GM18517 (cell line): ENCODE data around the gene ADAM22.
A peak's percentile ranks its signal among the peaks of the same experiment; 100 is the strongest.

Source experiments
- ATAC-seq: cut with Tn5 transposase; IDR thresholded peaks from one replicate; pipeline ENCODE4 v1.9.1; 2021; ENCODE audit warnings: mild to moderate bottlenecking, moderate library complexity; ENCODE audit not compliant: unreplicated experiment

The ADAM22 gene

DNA sequence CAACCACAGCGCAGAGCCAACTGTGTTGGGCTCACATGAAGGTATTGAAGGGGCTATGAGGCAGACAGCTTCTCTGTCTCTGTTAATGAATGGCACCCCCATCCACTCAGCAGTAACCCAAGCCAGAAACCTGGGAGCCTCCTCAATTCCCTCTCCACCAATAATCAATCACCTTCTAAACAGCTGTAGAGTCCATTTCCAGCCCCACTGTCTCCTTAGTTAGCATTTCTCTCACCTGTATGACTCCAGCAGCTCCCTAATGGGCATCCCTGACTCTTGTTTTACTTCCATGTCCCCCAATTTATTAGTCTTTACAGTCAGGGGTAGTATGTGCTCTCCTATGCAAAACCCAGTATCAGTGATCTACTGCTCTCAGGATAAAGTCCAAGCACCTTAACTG, 278.9 kb downstream of the ADAM22 start:
- ATAC-seq: no peak

DNA sequence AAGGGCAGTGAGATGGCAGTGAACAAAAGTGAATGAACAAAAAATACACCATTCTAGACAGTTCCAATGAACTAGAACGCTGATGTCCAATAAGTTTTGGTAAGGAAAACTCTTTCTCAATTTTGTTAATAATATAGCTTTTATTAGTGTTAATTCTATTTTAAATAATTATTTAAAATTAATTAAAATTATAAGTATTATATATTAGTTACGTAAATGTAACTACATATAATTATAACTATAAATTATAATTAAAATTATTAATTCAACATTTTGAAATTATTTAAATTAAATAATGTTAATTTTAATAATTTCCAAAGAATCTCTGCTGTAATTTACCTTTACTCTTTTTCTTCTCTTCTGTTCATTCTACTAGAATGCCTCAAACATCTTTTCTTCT, 280.4 kb downstream of the ADAM22 start:
- no peak for ATAC-seq

DNA sequence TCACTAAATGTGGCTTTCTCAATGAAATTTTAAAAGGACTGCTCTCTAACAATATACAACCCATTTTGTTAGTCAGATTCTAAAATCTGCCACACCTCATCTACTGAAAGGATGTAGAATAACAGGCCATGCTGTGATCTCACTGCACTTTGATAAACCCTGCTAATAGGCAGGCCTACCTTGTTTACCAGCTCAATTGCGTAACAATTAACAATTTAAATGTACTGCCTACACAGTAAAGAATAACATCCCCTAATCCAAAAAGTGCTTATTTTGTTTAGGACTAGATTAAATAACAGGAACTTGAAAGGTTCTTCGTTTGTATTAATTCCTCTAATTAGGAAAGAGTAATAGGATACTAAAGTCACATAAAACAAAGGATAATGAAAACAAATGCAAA, 281.2 kb downstream of the ADAM22 start:
- no peak for ATAC-seq

DNA sequence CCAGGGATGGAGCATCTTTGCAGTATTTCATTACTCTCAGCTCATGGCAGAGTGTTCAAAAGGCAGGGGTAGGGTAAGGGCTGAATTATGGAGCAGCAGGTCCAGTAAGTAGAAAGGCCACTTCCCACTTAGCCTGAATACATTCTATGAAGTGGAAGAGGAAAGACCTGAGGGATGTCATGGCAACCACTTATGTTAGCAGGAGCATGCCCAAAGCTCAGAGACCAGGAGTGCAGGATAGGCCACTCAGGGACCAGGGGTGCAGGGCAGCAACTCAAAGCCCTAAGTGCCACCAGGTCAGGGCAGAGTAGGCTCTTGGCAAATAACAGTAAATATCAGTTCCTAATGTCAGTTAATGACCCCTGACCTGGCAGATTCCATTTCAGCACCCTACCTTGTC, 282.2 kb downstream of the ADAM22 start:
- no peak for ATAC-seq

DNA sequence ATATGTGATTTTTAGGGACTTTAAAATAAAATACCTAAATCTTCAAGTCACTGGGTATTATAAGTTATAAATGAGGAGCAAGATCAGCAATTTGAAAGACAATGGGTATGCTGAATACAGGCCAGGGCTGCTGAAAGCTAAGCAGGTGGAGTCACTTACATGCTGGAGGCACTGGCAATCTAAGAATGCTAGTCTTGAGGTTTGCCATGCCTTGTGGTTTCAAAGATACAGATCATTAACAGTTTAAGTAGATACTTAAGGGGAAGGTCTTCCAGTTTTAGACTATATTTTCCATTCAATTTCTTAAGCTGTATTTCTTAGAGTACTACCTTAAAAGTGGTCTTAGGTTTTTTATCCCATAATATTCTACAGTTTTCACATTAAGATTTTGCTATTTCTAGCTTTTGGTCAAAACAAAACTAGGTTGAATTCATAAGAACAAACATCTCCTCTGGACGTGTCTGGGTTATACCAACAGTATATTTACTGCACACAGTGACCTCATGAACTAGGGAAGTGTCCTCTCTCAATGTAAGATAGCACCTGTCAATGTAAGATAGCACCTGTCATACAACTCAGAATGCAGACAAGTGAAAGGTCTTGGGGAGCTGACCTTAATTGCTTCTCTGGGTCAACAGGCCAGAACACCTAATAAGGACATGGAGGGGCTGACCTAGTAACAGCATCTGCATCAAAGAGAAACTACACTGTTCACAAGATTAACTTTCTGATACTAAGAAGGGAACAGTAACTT, 283.8 kb downstream of the ADAM22 start:
- peak; percentile 88 for ATAC-seq

DNA sequence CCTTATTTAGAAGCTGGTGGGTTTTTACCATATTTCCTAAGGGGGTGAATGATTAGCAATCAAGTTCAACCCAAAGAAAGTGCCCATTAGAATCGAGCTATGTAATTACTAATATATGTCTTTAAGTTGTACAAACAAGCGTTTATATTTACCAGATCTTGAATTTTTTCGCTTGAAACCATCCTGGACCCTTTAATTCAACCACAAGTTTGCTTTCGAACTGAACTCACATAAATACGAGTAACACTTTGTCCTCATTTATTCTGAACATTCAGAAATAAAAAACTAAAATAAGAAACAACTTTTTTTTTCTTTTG, 284.3 kb downstream of the ADAM22 start:
- no peak for ATAC-seq

DNA sequence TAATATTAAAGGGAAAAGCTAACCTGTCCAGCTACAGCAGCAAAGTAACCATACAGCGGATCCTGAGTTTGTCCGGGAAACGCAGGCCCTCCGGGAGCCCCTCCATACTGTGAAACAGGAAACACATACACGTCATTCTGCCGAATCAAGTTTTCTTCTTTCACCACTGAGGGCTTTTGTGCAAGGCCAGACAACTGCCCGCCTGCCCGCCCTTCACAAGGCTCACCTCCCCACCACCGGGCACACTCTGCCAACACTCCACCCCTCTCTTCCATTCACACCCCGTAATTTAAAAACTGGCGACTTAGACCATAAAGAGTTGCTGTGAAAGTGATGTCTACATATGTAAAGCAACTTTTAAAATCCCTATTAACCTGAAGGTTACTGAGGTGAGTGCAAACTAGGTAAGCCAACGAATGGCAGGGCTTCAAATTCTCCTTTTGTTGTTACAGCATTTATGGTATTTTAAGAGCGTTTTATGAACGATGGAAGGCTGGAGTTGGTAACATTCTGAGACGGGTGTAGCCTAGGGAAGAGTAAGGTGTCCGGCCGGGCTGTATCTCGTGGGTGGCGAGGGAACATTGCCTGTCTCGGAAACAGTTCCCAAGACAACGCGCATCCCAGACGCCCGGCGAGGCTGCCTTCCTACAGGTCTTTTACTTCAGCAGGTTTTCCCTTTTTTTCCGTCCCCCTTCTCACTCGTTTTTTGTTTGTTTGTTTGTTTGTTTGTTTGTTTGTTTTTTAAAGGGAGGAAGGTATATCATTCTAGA, 285.0 kb downstream of the ADAM22 start:
- peak; percentile 25 for ATAC-seq

DNA sequence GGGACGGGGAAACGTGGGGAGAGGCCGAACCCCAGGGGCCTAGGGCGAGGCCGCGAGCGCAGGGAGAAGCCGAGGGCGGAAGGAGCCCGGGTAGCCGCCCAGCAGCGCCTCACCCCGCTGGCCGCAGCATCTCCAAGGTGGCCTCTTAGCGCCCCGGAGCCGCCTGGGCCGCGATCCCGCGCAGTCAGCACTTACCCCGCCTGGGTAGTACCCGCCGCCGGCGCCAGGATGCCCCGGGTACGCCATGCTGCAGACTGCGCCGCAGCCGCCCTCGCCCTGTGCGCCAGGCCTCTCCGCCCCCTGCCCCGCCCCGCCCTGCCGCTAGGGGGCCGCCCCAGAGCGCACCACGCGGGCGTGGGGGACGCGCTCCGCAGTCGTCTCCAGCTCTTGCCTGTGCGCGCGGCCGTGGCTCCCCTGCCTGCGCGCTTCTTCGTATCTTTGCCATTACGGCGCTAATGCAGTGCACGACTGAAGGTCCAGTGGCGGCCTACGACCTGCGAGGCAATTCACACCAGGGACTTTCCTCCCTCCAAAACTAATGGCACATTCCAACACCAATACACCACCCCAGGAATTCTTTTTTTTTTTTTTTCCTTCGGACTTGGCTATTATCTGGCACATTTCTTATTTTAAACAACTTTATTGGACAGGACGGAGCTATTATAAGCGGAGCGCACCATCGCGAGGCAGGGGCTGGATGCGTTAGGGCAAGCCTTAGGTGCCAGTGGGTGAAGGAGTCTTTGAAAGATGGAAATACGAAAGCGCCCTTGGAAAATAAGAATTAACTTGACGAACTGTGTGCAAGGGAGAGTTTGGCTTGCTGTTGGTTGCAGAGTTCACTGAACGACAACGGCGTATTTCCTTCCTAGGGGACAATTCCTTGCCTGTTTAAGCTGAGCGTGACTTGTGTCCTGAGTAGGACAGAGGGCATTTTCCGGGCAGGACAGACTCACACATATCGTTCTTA, 286.0 kb downstream of the ADAM22 start, which contains the start of gene SRI:
SRI (minus strand) TSS at position 258 of the 967 bp plus-strand sequence; CDS start at position 246, 12 bp downstream.
- peak; percentile 44 for ATAC-seq

DNA sequence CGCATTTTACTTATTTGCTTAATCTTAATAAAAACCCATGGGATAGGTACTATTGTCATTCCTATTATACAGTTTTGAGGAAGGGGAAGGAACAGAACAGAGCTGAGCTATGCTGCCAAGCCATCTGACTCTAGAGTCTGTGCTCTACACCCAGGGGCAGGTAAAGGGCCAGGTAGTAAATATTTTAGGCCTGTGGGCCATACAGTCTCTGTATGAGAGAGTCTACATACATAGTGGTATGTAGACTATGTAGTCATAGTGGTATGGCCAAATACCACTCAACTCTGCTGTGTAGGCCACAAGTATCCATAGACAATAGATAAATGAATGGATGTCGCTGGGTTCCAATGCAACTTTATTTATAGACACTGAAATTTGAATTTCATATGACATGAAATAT, 289.2 kb downstream of the ADAM22 start:
- no peak for ATAC-seq

DNA sequence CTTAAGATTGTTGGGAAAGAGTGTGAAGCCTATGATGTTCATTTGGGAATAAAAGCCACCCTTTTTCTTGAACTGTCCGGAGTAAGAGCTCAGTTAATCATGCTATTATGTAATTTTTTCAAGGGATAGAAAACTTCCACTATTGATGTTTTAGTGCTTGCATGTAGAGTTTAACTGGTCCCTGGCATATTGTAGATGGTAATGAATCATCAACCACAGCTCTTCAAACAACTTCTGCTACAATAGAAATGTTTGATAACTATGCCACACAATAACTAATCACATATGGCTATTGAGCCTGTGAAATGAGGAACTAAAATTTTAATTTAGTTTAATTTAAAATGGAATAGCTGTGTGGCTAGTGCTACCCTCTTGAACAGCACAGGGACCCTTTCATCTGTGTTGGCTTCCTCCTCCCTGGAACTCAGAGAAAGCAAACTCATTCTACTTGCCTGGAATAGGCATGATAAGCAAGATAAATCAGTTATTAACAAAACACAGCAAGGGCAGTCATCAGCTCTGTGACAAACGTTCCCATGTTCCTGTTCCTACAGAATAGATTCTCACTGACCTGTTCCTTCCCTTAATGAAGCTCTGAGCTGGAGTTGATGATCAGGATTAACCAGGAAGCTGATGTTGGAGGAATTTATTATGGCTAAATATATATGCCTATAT, 290.7 kb downstream of the ADAM22 start:
- no peak for ATAC-seq

DNA sequence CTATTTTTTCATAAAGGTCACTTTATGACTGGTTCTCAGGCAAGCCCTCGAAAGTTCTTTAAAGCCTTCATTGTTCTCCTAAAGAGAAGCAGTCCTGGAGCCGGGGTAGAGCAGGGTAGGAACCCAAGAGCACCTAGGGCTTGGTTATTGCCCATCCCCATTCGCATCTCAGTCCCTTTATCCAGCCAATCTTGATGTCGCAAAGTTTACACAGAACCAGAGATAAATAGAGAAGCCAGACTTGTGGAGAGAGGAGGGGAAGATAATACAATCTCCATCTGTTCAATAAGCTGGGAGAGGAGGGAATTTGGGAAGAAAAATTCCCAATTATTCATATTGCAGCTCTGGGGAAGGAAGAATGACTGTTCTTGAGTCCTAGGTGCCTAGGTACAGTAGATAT, 292.1 kb downstream of the ADAM22 start:
- ATAC-seq: no peak

DNA sequence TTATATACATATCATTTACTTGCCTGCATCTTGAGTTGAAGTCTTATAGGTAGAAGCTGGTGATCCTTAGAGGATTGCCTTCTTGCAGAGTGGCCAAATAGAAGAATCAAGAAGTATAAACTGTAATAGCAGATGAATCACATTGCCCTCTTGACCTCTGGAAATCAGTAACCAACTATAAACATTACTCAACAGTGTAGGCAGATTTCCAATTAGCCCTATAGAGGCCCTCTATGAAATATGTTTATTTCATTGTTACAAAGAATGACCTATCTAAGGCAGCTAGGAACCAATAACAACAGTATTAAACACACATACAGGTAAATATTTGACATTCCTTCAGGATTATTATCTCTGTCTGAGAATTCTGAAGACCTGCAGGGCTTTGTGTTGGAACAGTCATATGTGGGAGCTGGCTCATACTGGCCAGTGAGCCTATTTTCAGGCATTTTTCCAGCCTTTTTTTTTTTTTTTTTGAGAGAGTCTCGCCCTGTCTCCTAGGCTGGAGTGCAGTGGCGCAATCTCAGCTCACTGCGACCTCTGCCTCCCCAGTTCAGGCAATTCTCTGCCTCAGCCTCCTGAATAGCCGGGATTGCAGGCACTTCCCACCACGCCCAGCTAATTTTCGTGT, 292.9 kb downstream of the ADAM22 start:
- ATAC-seq: no peak

DNA sequence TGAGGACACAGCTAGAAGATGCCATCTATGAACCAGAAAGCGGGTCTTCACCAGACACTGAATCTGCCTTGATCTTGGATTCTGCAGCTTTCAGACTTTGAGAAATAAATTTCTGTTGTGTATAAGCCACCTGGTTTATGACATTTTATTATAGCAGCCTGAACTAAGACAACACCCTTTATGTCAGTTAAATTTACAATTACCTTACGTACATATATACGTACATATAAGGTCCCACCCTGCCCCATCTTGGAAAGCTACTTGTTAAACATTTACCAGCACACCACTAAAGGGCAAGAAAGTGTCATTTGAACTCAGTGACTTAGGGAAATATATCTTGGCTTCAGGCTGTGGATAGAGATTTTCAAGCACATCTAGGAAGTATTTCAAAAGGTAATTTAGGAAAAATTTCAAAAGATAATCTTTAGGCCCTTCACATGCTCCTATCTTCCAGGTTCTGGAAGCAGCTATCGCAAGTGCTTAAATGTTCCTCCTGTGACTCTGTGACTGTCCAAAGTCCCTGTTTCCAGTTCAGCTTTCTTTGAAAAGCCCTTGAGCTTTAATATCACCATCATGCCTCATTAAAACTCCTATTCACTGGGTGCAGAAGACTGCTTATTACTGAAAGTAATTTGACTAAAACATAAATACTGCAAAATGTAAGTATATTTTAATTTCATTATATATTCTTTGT, 295.4 kb downstream of the ADAM22 start:
- no peak for ATAC-seq

DNA sequence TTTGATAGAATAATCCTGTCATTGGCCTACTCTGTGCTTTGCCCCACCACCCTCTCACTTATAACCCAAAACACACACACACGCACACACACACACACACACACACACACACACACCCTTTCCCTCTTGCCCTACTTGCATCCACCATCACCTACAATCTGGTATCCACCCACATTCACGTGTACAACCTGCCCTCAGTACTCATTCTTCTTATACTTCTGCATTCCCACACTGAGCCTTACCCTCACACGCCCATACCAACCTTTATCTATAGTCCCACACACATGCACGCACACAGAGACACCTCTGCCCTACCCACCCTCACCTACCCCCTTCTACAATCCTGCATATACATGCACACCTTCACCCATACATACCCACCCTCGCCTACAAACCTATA, 296.6 kb downstream of the ADAM22 start:
- ATAC-seq: no peak

DNA sequence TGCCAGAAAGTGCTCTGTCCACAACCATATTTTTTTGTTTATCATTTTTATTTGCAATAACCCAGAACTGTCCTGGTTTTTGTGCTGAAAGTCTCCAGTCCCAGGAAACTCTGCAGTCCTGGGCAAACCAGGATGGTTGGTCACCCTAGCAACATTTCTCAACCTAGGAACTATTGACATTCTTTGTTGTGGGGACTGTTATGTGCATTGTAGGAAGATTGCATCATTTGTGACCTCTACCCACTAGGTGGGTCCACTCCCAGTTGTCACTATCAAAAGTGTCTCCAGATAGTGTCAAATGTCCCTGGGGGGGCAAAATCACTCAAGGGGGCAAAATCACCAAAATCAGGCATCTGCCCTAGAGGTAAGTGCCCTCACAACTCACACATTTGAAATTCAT, 299.8 kb downstream of the ADAM22 start:
- ATAC-seq: no peak

DNA sequence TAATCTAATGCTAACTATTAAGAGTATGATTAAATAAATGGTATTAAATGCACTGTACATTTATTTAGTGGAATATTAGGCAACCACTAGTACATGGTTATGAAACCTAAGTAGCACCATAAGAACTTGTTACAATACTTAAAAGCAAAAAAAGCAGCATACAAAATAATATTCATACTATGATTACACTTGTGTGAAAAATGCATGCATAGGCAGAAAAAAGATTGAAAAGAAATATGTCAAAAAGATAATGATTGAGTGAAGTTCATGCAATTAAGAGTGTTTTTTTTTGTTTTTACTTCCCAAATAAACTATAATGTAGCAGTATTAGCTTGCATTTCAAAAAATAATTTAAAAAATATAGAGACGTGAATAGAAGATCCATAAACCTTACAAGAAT, 305.8 kb downstream of the ADAM22 start:
- no peak for ATAC-seq

DNA sequence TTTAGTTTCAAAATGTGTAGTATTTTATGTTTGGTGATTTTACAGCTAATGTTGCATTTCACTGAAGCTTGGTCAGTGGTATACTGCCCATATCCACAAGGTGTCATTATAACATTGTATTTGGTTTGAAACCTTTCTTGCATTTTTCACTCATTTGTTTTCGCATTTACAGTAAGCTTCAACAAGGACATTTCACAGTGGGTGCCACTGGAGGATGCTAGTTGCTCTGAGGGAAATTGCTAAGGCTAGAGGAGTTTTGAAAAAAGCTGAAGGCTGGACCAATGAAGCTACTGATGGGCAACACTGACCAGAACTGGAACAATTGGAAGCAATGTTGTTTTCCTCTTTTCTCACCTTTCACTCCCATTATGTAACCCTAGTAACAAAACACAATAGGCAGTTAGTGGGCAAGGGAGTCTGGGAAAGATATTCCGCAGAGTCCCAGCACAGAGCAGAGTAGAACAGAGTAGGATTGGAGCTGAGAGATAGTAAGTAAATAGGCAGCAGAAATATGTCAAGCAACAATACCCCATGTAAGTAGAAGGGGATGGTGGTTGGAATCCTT, 309.4 kb downstream of the ADAM22 start:
- peak; percentile 75 for ATAC-seq

DNA sequence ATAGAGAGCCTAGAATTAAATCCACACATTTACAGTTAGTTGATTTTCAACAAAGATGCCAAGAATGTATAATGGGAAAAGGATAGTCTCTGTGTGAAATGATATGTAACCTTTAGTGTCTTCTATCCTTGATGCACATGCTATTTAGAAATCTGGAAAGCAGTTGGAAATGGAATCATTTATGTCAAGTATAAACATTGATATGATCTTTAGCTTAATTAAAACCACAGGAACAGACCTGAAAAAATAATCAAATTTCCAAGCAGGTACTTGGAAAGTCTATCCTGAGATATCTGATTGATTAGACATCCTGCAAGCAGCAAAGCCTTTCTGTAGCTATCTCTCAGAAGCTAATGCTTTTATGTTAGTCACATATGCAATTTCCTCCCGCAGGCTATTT, 310.2 kb downstream of the ADAM22 start:
- no peak for ATAC-seq
